HCT116 (cell line): ENCODE data around the gene IL1RAPL1. TPM values are rescaled to one million over a fixed set of nuclear protein-coding genes. Genes with fewer than 3 reads are reported as not detected.

ENCODE experiments used
- ATAC-seq: fragments of 200-7000 bp; cut with Tn5 transposase; 2 replicates; pipeline ENCODE4 v1.9.1; 2020; ENCODE audit warnings: mild to moderate bottlenecking, moderate library complexity
- BruUV-seq: library from RNA; stranded (reverse); fragments of 400-500 nt; replicated peaks from 2 replicates; lab custom pipeline; 2021; lab: Mats Ljungman, UMichigan
- CTCF ChIA-PET: fragments of 300-600 bp; sonication (Branson Sonifier 250); formaldehyde crosslinking; loops from one replicate; lab custom pipeline; 2021; ENCODE audit warnings: antibody characterized with exemption; lab: Charles Lee
- POLR2A ChIA-PET: fragments of 300-600, 350-600 bp; sonication (Branson Sonifier 250); formaldehyde crosslinking; loops from one replicate; lab custom pipeline; 2021; ENCODE audit warnings: antibody characterized with exemption; lab: Charles Lee
- RAD21 ChIA-PET, 2 experiments: fragments of 300-600 bp; sonication (Branson Sonifier 250); formaldehyde crosslinking; loops; one replicate each; lab custom pipeline; 2023; ENCODE audit warnings: low total read pairs in 2 of 2; ENCODE audit not compliant: uncharacterized antibody in 2 of 2, unreplicated experiment in 2 of 2, low non-redundant PET in 1 of 2; lab: Charles Lee
- DNase-seq: peaks from one replicate; pipeline ENCODE4 v3.0.0-alpha.2; 2010; ENCODE audit warnings: low read depth, low spot score
- H2AFZ ChIP-seq: fragments of 200-600 bp; shearing (Covaris generic), sonication (generic); 2 replicates; pipeline ENCODE4 v1.6.1; 2017; ENCODE audit warnings: low read depth, mixed run types, mixed read lengths, antibody characterized with exemption, low read length; ENCODE audit not compliant: poor library complexity, severe bottlenecking
- H3K27ac ChIP-seq: 2 replicates; pipeline ENCODE4 v1.5.1; 2012; ENCODE audit warnings: low read depth, low read length
- H3K27me3 ChIP-seq: fragments of 200-600 bp; sonication (generic); 2 replicates; pipeline ENCODE4 v1.6.1; 2016; ENCODE audit warnings: mixed run types, low read length, mixed read lengths; ENCODE audit not compliant: insufficient read depth
- H3K36me3 ChIP-seq, 2 experiments: fragments of 200-500 bp in 1 of 2; fragments of 200-600 bp in 1 of 2; sonication (Bioruptor generic) in 1 of 2; sonication (generic) in 1 of 2; 2 replicates each; pipeline versions ENCODE4 v1.5.1 to v1.6.1; 2014 to 2016; ENCODE audit warnings: low read length in 2 of 2, inconsistent platforms in 1 of 2, mixed read lengths in 1 of 2, mixed run types in 1 of 2; ENCODE audit not compliant: insufficient read depth in 2 of 2, control insufficient read depth in 1 of 2
- H3K4me1 ChIP-seq, 2 experiments: fragments of 200-600 bp in 1 of 2; sonication (generic) in 1 of 2; 2 replicates each; pipeline versions ENCODE4 v1.5.1 to v1.6.1; 2012 to 2017; ENCODE audit warnings: low read length in 2 of 2, inconsistent platforms in 1 of 2, mild to moderate bottlenecking in 1 of 2, mixed read lengths in 1 of 2, mixed run types in 1 of 2, moderate library complexity in 1 of 2; ENCODE audit not compliant: insufficient read depth in 2 of 2, control insufficient read depth in 1 of 2
- H3K4me2 ChIP-seq: fragments of 200-600 bp; sonication (generic); 2 replicates; pipeline ENCODE4 v1.6.1; 2017; ENCODE audit warnings: mixed run types, low read length, mixed read lengths
- H3K4me3 ChIP-seq, 2 experiments: fragments of 200-600 bp in 1 of 2; sonication (generic) in 1 of 2; replicated peaks in 1 of 2; 2 replicates each; pipeline ENCODE4 v1.5.1; 2011 to 2016; ENCODE audit warnings: low read length in 2 of 2, control low read depth in 1 of 2, low read depth in 1 of 2, mild to moderate bottlenecking in 1 of 2, mixed read lengths in 1 of 2, mixed run types in 1 of 2
- H3K79me2 ChIP-seq: fragments of 200-600 bp; sonication (generic); 2 replicates; pipeline ENCODE4 v1.6.1; 2017; ENCODE audit warnings: mild to moderate bottlenecking, mixed run types, low read length, moderate library complexity, mixed read lengths; ENCODE audit not compliant: insufficient read depth
- H3K9ac ChIP-seq: fragments of 200-600 bp; sonication (generic); 2 replicates; pipeline ENCODE4 v1.6.1; 2016; ENCODE audit warnings: low read length, mixed read lengths
- H3K9me2 ChIP-seq: fragments of 200-600 bp; sonication (generic), shearing (Covaris generic); 2 replicates; pipeline ENCODE4 v1.6.1; 2017; ENCODE audit warnings: mixed run types, mild to moderate bottlenecking, moderate library complexity; ENCODE audit not compliant: insufficient read depth
- H3K9me3 ChIP-seq, 2 experiments: fragments of 200-500 bp in 1 of 2; fragments of 200-600 bp in 1 of 2; sonication (Bioruptor generic) in 1 of 2; sonication (generic) in 1 of 2; 2 replicates each; pipeline ENCODE4 v1.6.1; 2014 to 2017; ENCODE audit warnings: low read length in 2 of 2, mixed read lengths in 2 of 2, inconsistent platforms in 1 of 2, low read depth in 1 of 2, mild to moderate bottlenecking in 1 of 2, mixed run types in 1 of 2, moderate library complexity in 1 of 2; ENCODE audit not compliant: control insufficient read depth in 1 of 2, insufficient read depth in 1 of 2
- H4K20me1 ChIP-seq: fragments of 200-600 bp; sonication (generic), shearing (Covaris generic); 2 replicates; pipeline ENCODE4 v1.6.1; 2017; ENCODE audit warnings: mixed run types, mild to moderate bottlenecking, moderate library complexity; ENCODE audit not compliant: insufficient read depth
- ATF3 ChIP-seq: IDR thresholded peaks from 2 replicates; pipeline ENCODE4 v1.6.1; 2012
- CBX3 ChIP-seq: IDR thresholded peaks from 2 replicates; pipeline ENCODE4 v1.6.1; 2012; ENCODE audit warnings: low read depth
- CEBPB ChIP-seq: IDR thresholded peaks from 2 replicates; pipeline ENCODE4 v1.6.1; 2012; ENCODE audit warnings: low read depth
- EGR1 ChIP-seq: IDR thresholded peaks from 2 replicates; pipeline ENCODE4 v1.6.1; 2012; ENCODE audit warnings: low read depth
- ELF1 ChIP-seq: IDR thresholded peaks from 2 replicates; pipeline ENCODE4 v1.6.1; 2012; ENCODE audit warnings: low read depth, borderline replicate concordance
- EZH2 ChIP-seq: fragments of 200-600 bp; sonication (generic); IDR thresholded peaks from 2 replicates; pipeline ENCODE4 v1.6.1; 2017; ENCODE audit warnings: antibody characterized with exemption, mixed run types
- FOSL1 ChIP-seq: IDR thresholded peaks from 2 replicates; pipeline ENCODE4 v1.6.1; 2012; ENCODE audit warnings: low read depth
- JUND ChIP-seq: IDR thresholded peaks from 2 replicates; pipeline ENCODE4 v1.6.1; 2012
- POLR2AphosphoS5 ChIP-seq: IDR thresholded peaks from 2 replicates; pipeline ENCODE4 v1.6.1; 2011; ENCODE audit warnings: mild to moderate bottlenecking, low read depth, low read length, moderate library complexity
- RAD21 ChIP-seq: IDR thresholded peaks from 2 replicates; pipeline ENCODE4 v1.6.1; 2012; ENCODE audit warnings: low read depth, mild to moderate bottlenecking
- REST ChIP-seq: IDR thresholded peaks from 2 replicates; pipeline ENCODE4 v1.6.1; 2012; ENCODE audit warnings: low read depth
- SIN3A ChIP-seq: IDR thresholded peaks from 2 replicates; pipeline ENCODE4 v1.6.1; 2012; ENCODE audit warnings: low read depth
- SP1 ChIP-seq: IDR thresholded peaks from 2 replicates; pipeline ENCODE4 v1.6.1; 2012; ENCODE audit warnings: low read depth
- YY1 ChIP-seq: IDR thresholded peaks from 2 replicates; pipeline ENCODE4 v1.6.1; 2011; ENCODE audit warnings: low read length, low read depth, moderate library complexity, mild to moderate bottlenecking; ENCODE audit not compliant: insufficient replicate concordance; ENCODE audit errors: extremely low read depth
- ZFX ChIP-seq: fragments of 450-650 bp; IDR thresholded peaks from 2 replicates; pipeline ENCODE4 v1.6.1; 2017
- ZNF274 ChIP-seq: fragments of 200-500 bp; sonication (Bioruptor generic); IDR thresholded peaks from 2 replicates; pipeline ENCODE4 v1.6.1; 2014; ENCODE audit warnings: mild to moderate bottlenecking, low read depth, low read length, inconsistent platforms
- intact Hi-C: fragments of 100-400 bp; cut with micrococcal nuclease; formaldehyde crosslinking; loops from 2 replicates; pipeline ENCODE4 v1.10.0; 2022
- total RNA-seq: library from RNA; stranded (reverse); gene quantifications from one replicate; pipeline ENCODE4 v1.2.1, GENCODE V29; 2021; ENCODE audit not compliant: unreplicated experiment
- TF ChIP-seq, protein P1 (sequence below): IDR thresholded peaks from 2 replicates; pipeline ENCODE4 v1.6.1; 2012

Gene IL1RAPL1
- total RNA-seq, 1 experiment from 2014 or later: 2.8 TPM

GRCh38 chrX:29590921-29591320, 1003.7 kb downstream of the IL1RAPL1 start:
- H3K9me3 ChIP-seq: no peaks in the 10 kb centered on the region
- no peak overlapping the region for H3K4me2 ChIP-seq
- H3K4me1 ChIP-seq: no peaks in the 10 kb centered on the region
- BruUV-seq: no TSS peak
- ChIA-PET CTCF (no interaction called here), RAD21 (no interaction called here), POLR2A (no interaction called here)
- H2AFZ ChIP-seq: no peak overlapping the region
- ATAC-seq (no peak), DNase-seq (no peak)
- H3K27me3 ChIP-seq: no peaks in the 10 kb centered on the region
- no peaks in the 10 kb centered on the region for H4K20me1 ChIP-seq
- no peak overlapping the region for H3K4me3 ChIP-seq
- TF ChIP-seq CBX3 (no peak), ATF3 (no peak), EZH2 (no peak), ZFX (no peak), ZNF274 (no peak)
- intact Hi-C loops: no loop called here
- H3K9ac ChIP-seq: no peak overlapping the region
- no peak overlapping the region for H3K27ac ChIP-seq
- H3K79me2 ChIP-seq: no peaks in the 10 kb centered on the region
- H3K9me2 ChIP-seq: no peaks in the 10 kb centered on the region
- H3K36me3 ChIP-seq: no peaks in the 10 kb centered on the region

GRCh38 chrX:29604381-29604780, 1017.1 kb downstream of the IL1RAPL1 start:
- H3K9me3 ChIP-seq: no peaks in the 10 kb centered on the region
- ATAC-seq (no peak), DNase-seq (no peak)
- no peak overlapping the region for H3K9ac ChIP-seq
- BruUV-seq: no TSS peak
- H3K27me3 ChIP-seq: no peaks in the 10 kb centered on the region
- H3K27ac ChIP-seq: no peak overlapping the region
- no peaks in the 10 kb centered on the region for H3K36me3 ChIP-seq
- no peak overlapping the region for H2AFZ ChIP-seq
- H3K4me3 ChIP-seq: no peak overlapping the region
- RAD21 ChIA-PET: no interaction called here
- intact Hi-C loops: no loop called here
- no peak overlapping the region for H3K4me2 ChIP-seq
- no peaks in the 10 kb centered on the region for H4K20me1 ChIP-seq
- CTCF ChIA-PET: no interaction called here
- no peaks in the 10 kb centered on the region for H3K9me2 ChIP-seq
- no peaks in the 10 kb centered on the region for H3K4me1 ChIP-seq
- POLR2A ChIA-PET: no interaction called here
- no peaks in the 10 kb centered on the region for H3K79me2 ChIP-seq
- TF ChIP-seq SIN3A: no peak
- no peak for TF ChIP-seq ELF1
- TF ChIP-seq, protein P1, sequence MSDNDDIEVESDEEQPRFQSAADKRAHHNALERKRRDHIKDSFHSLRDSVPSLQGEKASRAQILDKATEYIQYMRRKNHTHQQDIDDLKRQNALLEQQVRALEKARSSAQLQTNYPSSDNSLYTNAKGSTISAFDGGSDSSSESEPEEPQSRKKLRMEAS: no peak
- TF ChIP-seq REST: no peak
- no peak for TF ChIP-seq ATF3
- TF ChIP-seq YY1: no peak
- TF ChIP-seq SP1: no peak
- no peak for TF ChIP-seq CEBPB
- TF ChIP-seq POLR2AphosphoS5: no peak
- no peak for TF ChIP-seq FOSL1
- no peak for TF ChIP-seq RAD21
- no peak for TF ChIP-seq JUND
- no peak for TF ChIP-seq EGR1
- TF ChIP-seq ZNF274: no peak
